ENCODE measurements around the gene DNER.

GRCh38 chr2:229679393-229680125 is 34.8 kb downstream of the DNER start:
- no peak for TF ChIP-seq CTCF (IDR thresholded peaks at IDR 0.05)
- no peak for TF ChIP-seq EP300 (IDR thresholded peaks at IDR 0.05)
- no peak for TF ChIP-seq POLR2A (IDR thresholded peaks at IDR 0.05)
